GM18526 (cell line): ENCODE results near the gene HMGN4.

Experiments used
- POLR2A ChIP-seq: IDR thresholded peaks from 3 replicates; pipeline ENCODE4 v1.6.1; 2011; ENCODE audit not compliant: insufficient read length; ENCODE audit errors: extremely low read depth

HMGN4 gene

GRCh38 chr6:26520850-26521599 lies 17.1 kb upstream of the HMGN4 start:
- peak; percentile 33 for TF ChIP-seq POLR2A

DNA sequence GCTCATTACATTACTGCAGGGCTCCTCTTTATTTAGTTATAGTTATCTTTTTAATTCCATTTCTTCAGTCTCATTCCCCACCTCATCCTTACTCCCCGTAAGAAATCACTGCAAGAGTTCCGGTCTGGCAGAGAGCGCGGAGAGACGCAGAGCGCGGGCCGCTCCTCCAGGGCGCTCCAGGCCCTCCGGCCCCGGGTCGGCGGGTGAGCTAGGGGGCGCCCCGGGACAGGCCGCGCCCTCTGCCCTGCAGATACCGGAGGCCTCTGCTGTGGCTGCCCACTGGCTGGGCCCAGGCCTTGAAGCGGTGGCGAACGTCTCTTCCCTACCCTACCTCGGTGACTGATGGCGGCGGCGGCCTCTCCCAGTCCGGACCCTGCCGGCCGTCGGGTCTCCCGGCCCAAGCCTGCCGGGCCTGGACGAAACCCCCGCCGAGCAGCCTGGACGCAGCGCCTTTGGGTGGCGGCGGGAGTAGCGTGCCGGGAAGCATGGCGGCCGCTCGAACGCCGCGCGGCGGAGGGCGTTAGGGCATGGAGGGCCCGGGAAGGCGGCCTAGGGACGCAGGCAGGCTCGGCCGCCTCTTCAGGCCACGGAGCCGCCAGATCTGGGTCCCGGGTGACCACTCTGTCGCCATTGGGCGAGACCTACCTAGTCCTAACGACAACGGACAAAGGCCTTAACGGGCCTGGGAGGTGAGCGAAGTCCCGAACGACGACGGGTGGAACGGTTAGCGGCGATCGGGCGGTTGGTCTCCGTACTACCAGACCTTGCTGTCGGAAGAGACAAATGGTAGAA lies 16.4 kb upstream of the HMGN4 start:
- TF ChIP-seq POLR2A, result peak; percentile 75

- no peak for TF ChIP-seq POLR2A
These were observed 13.3 kb upstream of the HMGN4 start for GRCh38 chr6:26524722-26525370.

DNA sequence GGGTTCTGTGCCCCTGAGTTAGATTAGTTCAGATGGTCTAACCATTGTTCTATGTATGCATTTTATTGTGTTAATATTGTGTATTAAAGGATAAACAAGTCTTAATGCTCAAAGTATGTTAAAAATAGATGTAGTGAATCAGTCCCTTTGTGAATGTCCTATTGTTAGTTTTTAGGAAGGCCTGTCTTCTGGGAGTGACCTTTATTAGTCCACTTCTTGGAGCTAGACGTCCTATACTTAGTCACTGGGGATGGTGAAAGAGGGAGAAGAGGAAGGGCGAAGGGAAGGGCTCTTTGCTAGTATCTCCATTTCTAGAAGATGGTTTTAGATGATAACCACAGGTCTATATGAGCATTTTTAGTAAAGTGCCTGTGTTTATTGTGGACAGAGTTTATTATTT lies 12.3 kb upstream of the HMGN4 start:
- TF ChIP-seq POLR2A, result no peak

DNA sequence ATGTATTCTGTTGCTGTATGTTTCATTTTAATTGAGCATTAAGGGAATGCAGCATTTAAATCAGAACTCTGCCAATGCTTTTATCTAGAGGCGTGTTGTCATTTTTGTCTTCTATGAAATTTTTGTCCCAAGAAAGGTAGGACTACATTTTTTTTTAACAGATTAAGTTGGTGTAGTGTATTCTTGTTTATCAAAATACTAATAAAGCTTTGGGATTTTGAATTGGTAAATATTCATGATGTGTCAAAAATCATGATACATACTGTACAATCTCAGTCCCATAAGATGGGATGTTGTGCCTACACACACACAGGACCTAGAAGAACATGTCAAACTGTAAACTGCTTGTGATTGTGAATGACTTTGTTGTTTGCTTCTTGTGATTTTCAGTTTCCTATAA lies 11.2 kb upstream of the HMGN4 start:
- TF ChIP-seq POLR2A, result no peak

DNA sequence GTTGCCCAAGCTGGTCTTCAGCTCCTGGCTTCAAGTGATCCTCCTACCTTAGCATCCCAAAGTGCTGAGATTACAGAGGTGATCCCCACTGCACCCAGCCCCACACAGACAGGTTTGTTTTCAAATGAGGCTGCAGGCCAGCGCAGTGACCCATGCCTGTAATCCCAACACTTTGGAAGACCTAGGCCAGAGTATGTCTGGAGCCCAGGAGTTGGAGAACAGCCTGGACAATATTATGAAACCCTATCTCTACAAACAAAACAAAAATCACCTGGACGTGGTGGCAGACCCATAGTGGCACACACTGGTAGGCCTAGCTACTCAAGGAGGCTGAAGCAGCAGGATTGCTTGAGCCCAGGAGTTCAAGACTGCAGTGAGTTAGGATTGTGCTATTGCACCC lies 8.0 kb upstream of the HMGN4 start:
- no peak for TF ChIP-seq POLR2A

- TF ChIP-seq POLR2A, result no peak
These were observed 6.3 kb upstream of the HMGN4 start for GRCh38 chr6:26531897-26532296.

GRCh38 chr6:26532699-26533531 lies 5.3 kb upstream of the HMGN4 start:
- TF ChIP-seq POLR2A, result no peak

DNA sequence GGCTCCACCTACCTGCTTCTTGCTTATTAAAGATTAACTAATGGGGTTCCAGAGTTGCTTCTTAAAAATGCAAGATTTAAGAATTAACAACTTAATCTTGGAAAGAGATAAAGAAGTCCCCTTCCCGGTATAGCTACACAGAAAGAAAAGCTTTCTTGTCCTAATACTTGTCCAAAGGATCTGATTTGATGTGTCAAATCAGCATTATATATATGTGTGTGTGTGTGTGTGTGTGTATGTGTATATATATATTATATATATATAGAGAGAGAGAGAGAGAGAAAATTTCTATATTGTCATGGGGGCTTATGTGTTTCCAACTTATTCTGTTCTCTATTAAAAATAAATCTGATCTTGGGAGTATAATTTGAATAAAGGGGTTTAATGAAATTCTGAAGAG lies 4.6 kb upstream of the HMGN4 start:
- no peak for TF ChIP-seq POLR2A

DNA sequence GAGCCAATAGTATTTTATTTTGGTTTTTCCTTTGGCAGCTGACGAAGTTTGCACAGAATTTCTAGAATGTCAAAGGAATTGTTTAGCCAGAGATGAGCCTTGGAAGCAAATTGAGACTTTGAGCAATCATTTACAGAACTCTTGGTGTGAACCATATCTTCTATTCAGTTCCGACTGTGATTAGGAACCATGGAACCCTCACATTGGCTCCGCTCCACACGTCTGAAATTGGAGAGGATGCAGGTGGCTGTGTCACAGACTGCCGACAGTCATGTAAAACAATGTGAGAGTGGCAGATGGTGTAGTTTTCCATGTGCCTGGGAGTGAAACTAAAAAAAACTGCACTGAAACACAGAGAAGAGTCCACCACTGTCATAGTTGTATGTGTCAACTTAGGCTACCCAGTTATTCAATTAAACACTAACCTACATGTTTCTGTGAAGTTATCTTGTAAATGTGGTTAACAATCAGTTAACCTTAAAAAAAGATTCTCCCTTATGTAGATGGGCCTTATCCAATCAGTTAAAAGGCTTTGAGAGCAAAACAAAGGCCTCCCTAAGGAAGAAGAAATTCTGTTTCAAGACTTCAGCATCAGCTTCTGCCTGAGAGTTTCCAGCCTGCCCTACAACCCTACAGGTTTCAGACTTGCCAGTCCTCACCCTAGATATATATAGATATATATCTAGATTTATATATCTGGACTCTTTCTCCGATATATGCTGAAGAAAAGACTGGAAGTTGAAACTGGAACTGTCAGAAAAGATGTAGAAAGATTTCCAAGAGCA lies 3.3 kb upstream of the HMGN4 start:
- TF ChIP-seq POLR2A, result no peak

- peak; percentile 35 for TF ChIP-seq POLR2A
These were observed 1.5 kb upstream of the HMGN4 start for GRCh38 chr6:26536571-26537159.

DNA sequence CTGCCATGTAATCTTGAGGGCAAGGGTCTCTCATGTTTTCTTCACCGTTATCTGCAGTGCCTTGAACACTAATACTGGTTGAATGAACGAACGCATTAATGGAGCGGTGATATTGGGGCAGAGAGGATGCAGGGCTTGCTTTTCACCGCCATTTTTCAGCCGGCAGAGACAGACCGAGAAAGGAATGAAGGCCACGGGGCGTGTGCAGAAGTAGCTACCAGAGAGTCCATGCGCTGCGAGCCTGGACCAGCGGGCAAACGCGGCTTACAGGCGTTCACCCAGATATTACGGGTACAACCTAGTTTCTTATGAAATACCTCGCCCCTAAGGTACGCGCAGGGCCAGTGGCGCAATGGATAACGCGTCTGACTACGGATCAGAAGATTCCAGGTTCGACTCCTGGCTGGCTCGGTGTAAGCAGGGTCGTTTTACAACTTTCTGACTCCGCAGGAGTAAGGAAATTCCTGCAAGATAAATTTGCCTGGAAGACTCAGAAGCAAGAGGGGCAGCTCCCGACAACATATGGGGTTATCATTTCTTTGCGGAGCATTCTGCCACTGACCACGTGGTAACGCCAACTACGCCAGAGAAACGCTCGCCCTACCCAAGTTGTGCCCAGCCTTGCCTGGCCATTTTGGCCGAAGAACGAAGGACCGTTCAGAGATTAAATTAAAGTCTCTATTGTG lies 863 bp upstream of the HMGN4 start:
- TF ChIP-seq POLR2A, result no peak

- no peak for TF ChIP-seq POLR2A
These were observed 371 bp downstream of the HMGN4 start for GRCh38 chr6:26538572-26538902.
